ENCODE data around the gene TSPAN9.

DNA sequence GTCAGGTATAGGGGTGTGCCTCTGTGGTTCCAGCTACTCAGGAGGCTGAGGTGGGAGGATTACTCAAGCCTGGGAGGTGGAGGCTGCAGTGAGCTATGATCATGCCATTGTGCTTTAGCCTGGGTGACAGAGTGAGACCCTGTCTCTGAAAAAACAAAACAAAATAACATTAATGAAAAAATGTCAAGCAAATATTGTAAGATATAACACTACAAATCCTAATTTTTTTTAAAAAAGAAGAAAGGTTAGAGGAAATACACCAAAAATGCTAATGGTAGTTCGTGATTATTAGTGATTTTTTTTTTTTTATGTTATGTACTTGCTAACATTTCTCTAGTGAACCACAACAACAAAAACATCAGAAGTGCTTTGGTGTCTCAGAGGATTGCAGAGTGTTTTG, 47.7 kb downstream of the TSPAN9 start:
- TF ChIP-seq, protein P1, sequence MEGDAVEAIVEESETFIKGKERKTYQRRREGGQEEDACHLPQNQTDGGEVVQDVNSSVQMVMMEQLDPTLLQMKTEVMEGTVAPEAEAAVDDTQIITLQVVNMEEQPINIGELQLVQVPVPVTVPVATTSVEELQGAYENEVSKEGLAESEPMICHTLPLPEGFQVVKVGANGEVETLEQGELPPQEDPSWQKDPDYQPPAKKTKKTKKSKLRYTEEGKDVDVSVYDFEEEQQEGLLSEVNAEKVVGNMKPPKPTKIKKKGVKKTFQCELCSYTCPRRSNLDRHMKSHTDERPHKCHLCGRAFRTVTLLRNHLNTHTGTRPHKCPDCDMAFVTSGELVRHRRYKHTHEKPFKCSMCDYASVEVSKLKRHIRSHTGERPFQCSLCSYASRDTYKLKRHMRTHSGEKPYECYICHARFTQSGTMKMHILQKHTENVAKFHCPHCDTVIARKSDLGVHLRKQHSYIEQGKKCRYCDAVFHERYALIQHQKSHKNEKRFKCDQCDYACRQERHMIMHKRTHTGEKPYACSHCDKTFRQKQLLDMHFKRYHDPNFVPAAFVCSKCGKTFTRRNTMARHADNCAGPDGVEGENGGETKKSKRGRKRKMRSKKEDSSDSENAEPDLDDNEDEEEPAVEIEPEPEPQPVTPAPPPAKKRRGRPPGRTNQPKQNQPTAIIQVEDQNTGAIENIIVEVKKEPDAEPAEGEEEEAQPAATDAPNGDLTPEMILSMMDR (IDR thresholded peaks at IDR 0.05) = no peak
- no peak for TF ChIP-seq POLR2AphosphoS5 (IDR thresholded peaks at IDR 0.05; ENCODE audit: low read depth, low read length)
- TF ChIP-seq SIN3A (IDR thresholded peaks at IDR 0.05; ENCODE audit: borderline replicate concordance, insufficient read depth, low read depth, low read length) = no peak
- TF ChIP-seq, protein P2, sequence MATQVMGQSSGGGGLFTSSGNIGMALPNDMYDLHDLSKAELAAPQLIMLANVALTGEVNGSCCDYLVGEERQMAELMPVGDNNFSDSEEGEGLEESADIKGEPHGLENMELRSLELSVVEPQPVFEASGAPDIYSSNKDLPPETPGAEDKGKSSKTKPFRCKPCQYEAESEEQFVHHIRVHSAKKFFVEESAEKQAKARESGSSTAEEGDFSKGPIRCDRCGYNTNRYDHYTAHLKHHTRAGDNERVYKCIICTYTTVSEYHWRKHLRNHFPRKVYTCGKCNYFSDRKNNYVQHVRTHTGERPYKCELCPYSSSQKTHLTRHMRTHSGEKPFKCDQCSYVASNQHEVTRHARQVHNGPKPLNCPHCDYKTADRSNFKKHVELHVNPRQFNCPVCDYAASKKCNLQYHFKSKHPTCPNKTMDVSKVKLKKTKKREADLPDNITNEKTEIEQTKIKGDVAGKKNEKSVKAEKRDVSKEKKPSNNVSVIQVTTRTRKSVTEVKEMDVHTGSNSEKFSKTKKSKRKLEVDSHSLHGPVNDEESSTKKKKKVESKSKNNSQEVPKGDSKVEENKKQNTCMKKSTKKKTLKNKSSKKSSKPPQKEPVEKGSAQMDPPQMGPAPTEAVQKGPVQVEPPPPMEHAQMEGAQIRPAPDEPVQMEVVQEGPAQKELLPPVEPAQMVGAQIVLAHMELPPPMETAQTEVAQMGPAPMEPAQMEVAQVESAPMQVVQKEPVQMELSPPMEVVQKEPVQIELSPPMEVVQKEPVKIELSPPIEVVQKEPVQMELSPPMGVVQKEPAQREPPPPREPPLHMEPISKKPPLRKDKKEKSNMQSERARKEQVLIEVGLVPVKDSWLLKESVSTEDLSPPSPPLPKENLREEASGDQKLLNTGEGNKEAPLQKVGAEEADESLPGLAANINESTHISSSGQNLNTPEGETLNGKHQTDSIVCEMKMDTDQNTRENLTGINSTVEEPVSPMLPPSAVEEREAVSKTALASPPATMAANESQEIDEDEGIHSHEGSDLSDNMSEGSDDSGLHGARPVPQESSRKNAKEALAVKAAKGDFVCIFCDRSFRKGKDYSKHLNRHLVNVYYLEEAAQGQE (IDR thresholded peaks at IDR 0.05; ENCODE audit: insufficient read depth in 1 of 2, low read depth in 2 of 2, low read length in 1 of 2) = no peak
- no peak for TF ChIP-seq TCF7L2 (IDR thresholded peaks at IDR 0.05; ENCODE audit: low read depth, low read length)
